ENCODE data around the gene PRKCE. TPM values are rescaled to one million over a fixed set of nuclear protein-coding genes. Genes with fewer than 3 reads are reported as not detected.
A peak's percentile ranks its signal among the peaks of the same experiment; 100 is the strongest.

PRKCE gene
- total RNA-seq, 6 experiments from 2014 or later = 5.2 to 18.8 (median 11.0) TPM

- Histone ChIP-seq H3K4me3 (no peak overlapping the region), H3K27ac (no peak overlapping the region), H3K36me3 (no peaks in the 10 kb centered on the region), H3K4me1 (peaks cover 0 to 27% (median 13%) of the 10 kb centered on the region in 4 donors), H3K27me3 (no peaks in the 10 kb centered on the region), H3K9me3 (peaks cover 0 to under 1% (median 0%) of the 10 kb centered on the region in 4 donors)
- no peak for DNase-seq
- intact Hi-C loops (cut with DNase I) = no loop called here
- no peak for ATAC-seq
- WGBS (ENCODE audit: insufficient coverage, low coverage, low lambda C conversion rate, missing lambda C conversion rate) = 81% methylated on average over 5 of the region's 6 CpGs
- TF ChIP-seq CTCF (IDR thresholded peaks at IDR 0.05) = peak in 1 of 4 donors; percentile 6
- no peak for TF ChIP-seq POLR2A (IDR thresholded peaks at IDR 0.05)
These were observed 173.7 kb downstream of the PRKCE start for GRCh38 chr2:45825001-45825651.

- intact Hi-C loops (cut with DNase I) = no loop called here
- 83% methylated on average over 2 of the region's 6 CpGs for WGBS (ENCODE audit: insufficient coverage, low coverage, low lambda C conversion rate, missing lambda C conversion rate)
- no peak for DNase-seq
- H3K4me3 ChIP-seq = no peak overlapping the region
- TF ChIP-seq CTCF (IDR thresholded peaks at IDR 0.05) (no peak), POLR2A (IDR thresholded peaks at IDR 0.05) (no peak)
- no peak for ATAC-seq
- H3K9me3 ChIP-seq = peaks cover 0 to 11% (median 0%) of the 10 kb centered on the region in 4 donors
- H3K27me3 ChIP-seq = no peaks in the 10 kb centered on the region
- no peaks in the 10 kb centered on the region for H3K36me3 ChIP-seq
- peaks cover 0 to 25% (median 11%) of the 10 kb centered on the region in 4 donors for H3K4me1 ChIP-seq
- no peak overlapping the region for H3K27ac ChIP-seq
These were observed 175.0 kb downstream of the PRKCE start for GRCh38 chr2:45826460-45826859.

GRCh38 chr2:45826884-45827635 is 175.6 kb downstream of the PRKCE start:
- WGBS (ENCODE audit: insufficient coverage, low coverage, low lambda C conversion rate, missing lambda C conversion rate) = 74% methylated on average over 10 of the region's 10 CpGs
- peaks cover 0 to 20% (median 10%) of the 10 kb centered on the region in 4 donors for H3K4me1 ChIP-seq
- no peak overlapping the region for H3K27ac ChIP-seq
- DNase-seq (no peak), ATAC-seq (no peak)
- TF ChIP-seq CTCF (IDR thresholded peaks at IDR 0.05) = no peak
- no peak for TF ChIP-seq POLR2A (IDR thresholded peaks at IDR 0.05)
- no peak overlapping the region for H3K4me3 ChIP-seq
- H3K27me3 ChIP-seq = no peaks in the 10 kb centered on the region
- H3K36me3 ChIP-seq = no peaks in the 10 kb centered on the region
- intact Hi-C loops (cut with DNase I) = no loop called here
- H3K9me3 ChIP-seq = peaks cover 0 to 11% (median 0%) of the 10 kb centered on the region in 4 donors

GRCh38 chr2:45830322-45830721 is 178.8 kb downstream of the PRKCE start:
- ATAC-seq (no peak), DNase-seq (no peak)
- TF ChIP-seq CTCF (IDR thresholded peaks at IDR 0.05) = no peak
- TF ChIP-seq POLR2A (IDR thresholded peaks at IDR 0.05) = no peak
- Histone ChIP-seq H3K9me3 (peaks cover 0 to 11% (median 0%) of the 10 kb centered on the region in 4 donors), H3K27ac (no peak overlapping the region), H3K36me3 (no peaks in the 10 kb centered on the region), H3K4me3 (no peak overlapping the region), H3K27me3 (no peaks in the 10 kb centered on the region), H3K4me1 (no peaks in the 10 kb centered on the region)
- intact Hi-C loops (cut with DNase I) = no loop called here
